ENCODE data around the gene EPYC.

EPYC gene

DNA sequence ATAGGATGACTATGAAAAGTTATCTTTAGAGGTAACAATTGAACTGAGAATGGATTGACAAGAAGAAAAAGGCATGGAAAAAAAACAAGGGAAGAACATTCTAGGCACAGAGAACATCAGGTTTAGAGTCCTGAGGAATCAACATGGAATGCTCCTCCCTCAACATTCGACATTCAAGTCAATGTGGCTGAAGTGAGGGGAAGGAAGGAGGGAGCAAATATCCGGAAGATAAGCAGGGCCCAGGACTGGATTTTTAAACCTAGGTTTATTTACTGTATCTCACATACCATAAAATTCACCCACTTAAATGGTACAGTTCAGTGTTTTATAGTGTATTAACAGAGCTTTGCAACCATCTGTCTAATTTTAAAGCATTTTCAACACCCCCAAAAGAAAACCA lies 40.2 kb downstream of the EPYC start:
- H2AFZ ChIP-seq (ENCODE audit: low read depth, low read length): no peak overlapping the region

DNA sequence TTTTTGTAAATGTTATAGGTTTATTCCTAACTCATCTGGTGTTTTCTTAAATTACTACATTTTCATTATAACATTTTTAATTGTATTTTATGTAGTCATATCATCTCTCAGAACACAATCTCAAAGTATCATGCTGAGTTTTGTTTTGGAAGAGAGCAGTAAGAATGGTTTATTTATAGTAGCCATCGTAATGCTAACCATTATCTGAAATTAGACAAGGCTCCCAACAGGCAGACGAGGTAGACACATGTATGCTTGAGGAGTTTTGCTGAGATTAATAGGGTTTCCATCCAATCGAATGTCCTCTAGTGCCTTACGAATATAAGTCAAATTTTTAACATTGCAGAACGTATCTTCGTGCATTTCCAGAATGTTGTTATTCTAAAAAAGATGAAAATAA lies 40.8 kb downstream of the EPYC start:
- no peak for TF ChIP-seq EZH2 (IDR thresholded peaks at IDR 0.05; ENCODE audit: borderline replicate concordance, low read depth, low read length, severe bottlenecking)
- TF ChIP-seq, protein P1, sequence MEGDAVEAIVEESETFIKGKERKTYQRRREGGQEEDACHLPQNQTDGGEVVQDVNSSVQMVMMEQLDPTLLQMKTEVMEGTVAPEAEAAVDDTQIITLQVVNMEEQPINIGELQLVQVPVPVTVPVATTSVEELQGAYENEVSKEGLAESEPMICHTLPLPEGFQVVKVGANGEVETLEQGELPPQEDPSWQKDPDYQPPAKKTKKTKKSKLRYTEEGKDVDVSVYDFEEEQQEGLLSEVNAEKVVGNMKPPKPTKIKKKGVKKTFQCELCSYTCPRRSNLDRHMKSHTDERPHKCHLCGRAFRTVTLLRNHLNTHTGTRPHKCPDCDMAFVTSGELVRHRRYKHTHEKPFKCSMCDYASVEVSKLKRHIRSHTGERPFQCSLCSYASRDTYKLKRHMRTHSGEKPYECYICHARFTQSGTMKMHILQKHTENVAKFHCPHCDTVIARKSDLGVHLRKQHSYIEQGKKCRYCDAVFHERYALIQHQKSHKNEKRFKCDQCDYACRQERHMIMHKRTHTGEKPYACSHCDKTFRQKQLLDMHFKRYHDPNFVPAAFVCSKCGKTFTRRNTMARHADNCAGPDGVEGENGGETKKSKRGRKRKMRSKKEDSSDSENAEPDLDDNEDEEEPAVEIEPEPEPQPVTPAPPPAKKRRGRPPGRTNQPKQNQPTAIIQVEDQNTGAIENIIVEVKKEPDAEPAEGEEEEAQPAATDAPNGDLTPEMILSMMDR (IDR thresholded peaks at IDR 0.05; ENCODE audit: borderline replicate concordance, extremely low read depth, low read length, poor library complexity, severe bottlenecking): no peak
- no peak for DNase-seq
- Histone ChIP-seq H3K4me3 (ENCODE audit: low read depth in 1 of 2, low read length in 2 of 2) (no peak overlapping the region), H3K27me3 (ENCODE audit: insufficient read depth, low read length, poor library complexity) (no peaks in the 10 kb centered on the region), H3K4me2 (ENCODE audit: insufficient read depth, low read length) (no peak overlapping the region), H3K27ac (ENCODE audit: low read length) (no peak overlapping the region), H3K4me1 (ENCODE audit: insufficient read depth, low read length) (no peaks in the 10 kb centered on the region), H3K9ac (ENCODE audit: low read depth, low read length) (no peak overlapping the region), H3K9me3 (ENCODE audit: insufficient read depth, low read length, severe bottlenecking) (no peaks in the 10 kb centered on the region), H4K20me1 (ENCODE audit: insufficient read depth, low read length) (no peaks in the 10 kb centered on the region), H3K79me2 (ENCODE audit: insufficient read depth, low read length) (no peaks in the 10 kb centered on the region), H3K36me3 (ENCODE audit: insufficient read depth, low read length) (no peaks in the 10 kb centered on the region), H2AFZ (ENCODE audit: low read depth, low read length) (no peak overlapping the region)
- no peak for ATAC-seq (ENCODE audit: insufficient read depth, low read depth)

More for the DNA sequence above, 40.2 kb downstream of the EPYC start:
- TF ChIP-seq EZH2 (IDR thresholded peaks at IDR 0.05; ENCODE audit: borderline replicate concordance, low read depth, low read length, severe bottlenecking): no peak
- TF ChIP-seq, protein P1 (IDR thresholded peaks at IDR 0.05; ENCODE audit: borderline replicate concordance, extremely low read depth, low read length, poor library complexity, severe bottlenecking): no peak
- Histone ChIP-seq H3K4me1 (ENCODE audit: insufficient read depth, low read length) (no peaks in the 10 kb centered on the region), H3K36me3 (ENCODE audit: insufficient read depth, low read length) (no peaks in the 10 kb centered on the region), H3K27me3 (ENCODE audit: insufficient read depth, low read length, poor library complexity) (no peaks in the 10 kb centered on the region), H3K9ac (ENCODE audit: low read depth, low read length) (no peak overlapping the region), H4K20me1 (ENCODE audit: insufficient read depth, low read length) (no peaks in the 10 kb centered on the region), H3K27ac (ENCODE audit: low read length) (no peak overlapping the region), H3K4me2 (ENCODE audit: insufficient read depth, low read length) (no peak overlapping the region), H3K79me2 (ENCODE audit: insufficient read depth, low read length) (no peaks in the 10 kb centered on the region), H3K9me3 (ENCODE audit: insufficient read depth, low read length, severe bottlenecking) (no peaks in the 10 kb centered on the region), H3K4me3 (ENCODE audit: low read depth in 1 of 2, low read length in 2 of 2) (no peak overlapping the region)
- DNase-seq: no peak
- ATAC-seq (ENCODE audit: insufficient read depth, low read depth): no peak

DNA sequence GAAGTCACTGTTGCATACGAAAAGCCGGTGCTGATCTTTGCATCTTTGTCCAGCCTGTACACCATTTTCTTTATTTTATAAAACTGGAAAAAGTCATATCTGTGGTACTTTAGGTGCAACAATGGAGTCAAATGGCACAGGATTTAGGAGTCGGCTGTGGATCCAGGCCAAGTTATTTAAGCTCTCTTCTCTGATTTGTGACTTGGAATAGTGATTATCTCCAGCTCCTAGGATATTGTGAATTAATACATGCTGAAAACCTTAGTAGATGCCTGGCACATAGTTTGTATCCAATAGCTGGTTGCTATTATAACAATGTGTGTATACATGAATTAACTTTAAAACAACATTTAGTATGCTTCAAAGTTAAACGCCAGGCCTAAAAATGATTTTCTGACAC lies 43.6 kb downstream of the EPYC start:
- no peaks in the 10 kb centered on the region for H3K79me2 ChIP-seq (ENCODE audit: insufficient read depth, low read length)
- DNase-seq: no peak
- no peak for TF ChIP-seq EZH2 (IDR thresholded peaks at IDR 0.05; ENCODE audit: borderline replicate concordance, low read depth, low read length, severe bottlenecking)
- TF ChIP-seq, protein P1 (IDR thresholded peaks at IDR 0.05; ENCODE audit: borderline replicate concordance, extremely low read depth, low read length, poor library complexity, severe bottlenecking): no peak
- no peaks in the 10 kb centered on the region for H3K36me3 ChIP-seq (ENCODE audit: insufficient read depth, low read length)
- no peak overlapping the region for H3K27ac ChIP-seq (ENCODE audit: low read length)
- no peak for ATAC-seq (ENCODE audit: insufficient read depth, low read depth)
- no peaks in the 10 kb centered on the region for H3K27me3 ChIP-seq (ENCODE audit: insufficient read depth, low read length, poor library complexity)
- no peaks in the 10 kb centered on the region for H3K4me1 ChIP-seq (ENCODE audit: insufficient read depth, low read length)
- no peak overlapping the region for H3K4me2 ChIP-seq (ENCODE audit: insufficient read depth, low read length)
- no peak overlapping the region for H2AFZ ChIP-seq (ENCODE audit: low read depth, low read length)
- no peak overlapping the region for H3K4me3 ChIP-seq (ENCODE audit: low read depth in 1 of 2, low read length in 2 of 2)
- H3K9me3 ChIP-seq (ENCODE audit: insufficient read depth, low read length, severe bottlenecking): no peaks in the 10 kb centered on the region
- H3K9ac ChIP-seq (ENCODE audit: low read depth, low read length): no peak overlapping the region
- no peaks in the 10 kb centered on the region for H4K20me1 ChIP-seq (ENCODE audit: insufficient read depth, low read length)
